ENCODE measurements around the gene C2. TPM values are rescaled to one million over a fixed set of nuclear protein-coding genes. Genes with fewer than 3 reads are reported as not detected.

Gene C2
- total RNA-seq, 1 donor from 2014 or later = 2.9 TPM

- TF ChIP-seq POLR2A (IDR thresholded peaks at IDR 0.05) = no peak
- no peak for TF ChIP-seq CTCF (IDR thresholded peaks at IDR 0.05)
- TF ChIP-seq POLR2AphosphoS5 (IDR thresholded peaks at IDR 0.05; ENCODE audit: insufficient read depth in 1 of 2, low read depth in 1 of 2) = no peak
- peaks cover 0 to 94% of the 10 kb centered on the region in 2 donors for H3K36me3 ChIP-seq
- H3K27me3 ChIP-seq = no peaks in the 10 kb centered on the region
- H3K27ac ChIP-seq = no peak overlapping the region
- no peak for DNase-seq (ENCODE audit: extremely low spot score in 2 of 2)
- intact Hi-C loops (cut with DNase I) = no loop called here
- no peak overlapping the region for H3K4me3 ChIP-seq
- H3K9me3 ChIP-seq = no peaks in the 10 kb centered on the region
- no peaks in the 10 kb centered on the region for H3K4me1 ChIP-seq
Observed at GRCh38 chr6:31886541-31886991, 41.0 kb upstream of the C2 start.

GRCh38 chr6:31887173-31888007, 40.1 kb upstream of the C2 start:
- H3K4me1 ChIP-seq = no peaks in the 10 kb centered on the region
- DNase-seq (ENCODE audit: extremely low spot score in 2 of 2) = peak in 1 of 2 donors; percentile 87
- no peaks in the 10 kb centered on the region for H3K9me3 ChIP-seq
- intact Hi-C loops (cut with DNase I) = no loop called here
- no peak for TF ChIP-seq CTCF (IDR thresholded peaks at IDR 0.05)
- no peak for TF ChIP-seq POLR2AphosphoS5 (IDR thresholded peaks at IDR 0.05; ENCODE audit: insufficient read depth in 1 of 2, low read depth in 1 of 2)
- no peak for TF ChIP-seq POLR2A (IDR thresholded peaks at IDR 0.05)
- H3K27me3 ChIP-seq = no peaks in the 10 kb centered on the region
- H3K36me3 ChIP-seq = peaks cover 0 to 93% of the 10 kb centered on the region in 2 donors
- no peak overlapping the region for H3K27ac ChIP-seq
- H3K4me3 ChIP-seq = no peak overlapping the region

- H3K4me3 ChIP-seq = no peak overlapping the region
- H3K27me3 ChIP-seq = no peaks in the 10 kb centered on the region
- DNase-seq (ENCODE audit: extremely low spot score in 2 of 2) = peak in 1 of 2 donors; percentile 89
- no peak for TF ChIP-seq POLR2A (IDR thresholded peaks at IDR 0.05)
- TF ChIP-seq CTCF (IDR thresholded peaks at IDR 0.05) = peak in 1 of 3 experiments; percentile 16
- H3K27ac ChIP-seq = no peak overlapping the region
- H3K36me3 ChIP-seq = peaks cover 0 to 91% of the 10 kb centered on the region in 2 donors
- H3K9me3 ChIP-seq = no peaks in the 10 kb centered on the region
- intact Hi-C loops (cut with DNase I) = no loop called here
- H3K4me1 ChIP-seq = no peaks in the 10 kb centered on the region
Observed at GRCh38 chr6:31888276-31889258, 39.0 kb upstream of the C2 start.

- TF ChIP-seq POLR2AphosphoS5 (IDR thresholded peaks at IDR 0.05; ENCODE audit: insufficient read depth in 1 of 2, low read depth in 1 of 2) (no peak), CTCF (IDR thresholded peaks at IDR 0.05) (no peak), POLR2A (IDR thresholded peaks at IDR 0.05) (no peak)
- no peaks in the 10 kb centered on the region for H3K4me1 ChIP-seq
- H3K27me3 ChIP-seq = no peaks in the 10 kb centered on the region
- H3K27ac ChIP-seq = no peak overlapping the region
- peaks cover 0 to 91% of the 10 kb centered on the region in 2 donors for H3K36me3 ChIP-seq
- no peak for DNase-seq (ENCODE audit: extremely low spot score in 2 of 2)
- H3K9me3 ChIP-seq = no peaks in the 10 kb centered on the region
- intact Hi-C loops (cut with DNase I) = no loop called here
- no peak overlapping the region for H3K4me3 ChIP-seq
Observed at GRCh38 chr6:31889331-31889972, 38.1 kb upstream of the C2 start.

Measured in vagina (tissue), 2 donors.